ENCODE results near the gene IDUA.

GRCh38 chr4:1009542-1010394 lies 22.9 kb downstream of the IDUA start:
- no peak for TF ChIP-seq CTCF (IDR thresholded peaks at IDR 0.05; ENCODE audit: insufficient read depth, low read length, poor library complexity, severe bottlenecking)
- TF ChIP-seq EZH2phosphoT487 (conservative IDR thresholded peaks at IDR 0.05; ENCODE audit: low read length) = no peak

Data from SU-DHL-6 (cell line).